SHP77 treated with DMSO at 0.1 percent for 48 hours (cell line): ENCODE data around the gene SNUPN.
"Not testable (repeated sequence)": the region's sequence is repeated elsewhere in the genome, so short reads cannot be mapped to it uniquely, and the experiment has no call there.

Experiments used
- DNase-seq: peaks from one replicate; lab custom pipeline; 2025; lab: John Stamatoyannopoulos, UW

The SNUPN gene

GRCh38 chr15:75582943-75583342 is 42.6 kb downstream of the SNUPN start:
- DNase-seq = not testable (repeated sequence)

GRCh38 chr15:75578948-75579920 is 46.3 kb downstream of the SNUPN start, which contains the start of gene PTPN9:
PTPN9 (minus strand) TSS chr15:75579315; CDS start chr15:75578776, 539 bp downstream.
- DNase-seq = peak; percentile 29

GRCh38 chr15:75578173-75578947 is 47.2 kb downstream of the SNUPN start:
- DNase-seq = no peak

- no peak for DNase-seq
These were observed 47.9 kb downstream of the SNUPN start for GRCh38 chr15:75577401-75578172.

- no peak for DNase-seq
These were observed 51.7 kb downstream of the SNUPN start for GRCh38 chr15:75573648-75574384.

GRCh38 chr15:75570126-75570845 is 55.2 kb downstream of the SNUPN start:
- no peak for DNase-seq

- no peak for DNase-seq
These were observed 60.2 kb downstream of the SNUPN start for GRCh38 chr15:75565062-75565970.

- DNase-seq = no peak
These were observed 63.6 kb downstream of the SNUPN start for GRCh38 chr15:75561888-75562287.

GRCh38 chr15:75559360-75559759 is 66.2 kb downstream of the SNUPN start:
- DNase-seq = not testable (repeated sequence)

GRCh38 chr15:75558955-75559354 is 66.6 kb downstream of the SNUPN start:
- not testable (repeated sequence) for DNase-seq

- no peak for DNase-seq
These were observed 70.8 kb downstream of the SNUPN start for GRCh38 chr15:75554717-75555116.

- no peak for DNase-seq
These were observed 71.9 kb downstream of the SNUPN start for GRCh38 chr15:75553659-75554058.

- no peak for DNase-seq
These were observed 74.4 kb downstream of the SNUPN start for GRCh38 chr15:75551091-75551490.
